ENCODE results near the gene PPIF.

The PPIF gene

DNA sequence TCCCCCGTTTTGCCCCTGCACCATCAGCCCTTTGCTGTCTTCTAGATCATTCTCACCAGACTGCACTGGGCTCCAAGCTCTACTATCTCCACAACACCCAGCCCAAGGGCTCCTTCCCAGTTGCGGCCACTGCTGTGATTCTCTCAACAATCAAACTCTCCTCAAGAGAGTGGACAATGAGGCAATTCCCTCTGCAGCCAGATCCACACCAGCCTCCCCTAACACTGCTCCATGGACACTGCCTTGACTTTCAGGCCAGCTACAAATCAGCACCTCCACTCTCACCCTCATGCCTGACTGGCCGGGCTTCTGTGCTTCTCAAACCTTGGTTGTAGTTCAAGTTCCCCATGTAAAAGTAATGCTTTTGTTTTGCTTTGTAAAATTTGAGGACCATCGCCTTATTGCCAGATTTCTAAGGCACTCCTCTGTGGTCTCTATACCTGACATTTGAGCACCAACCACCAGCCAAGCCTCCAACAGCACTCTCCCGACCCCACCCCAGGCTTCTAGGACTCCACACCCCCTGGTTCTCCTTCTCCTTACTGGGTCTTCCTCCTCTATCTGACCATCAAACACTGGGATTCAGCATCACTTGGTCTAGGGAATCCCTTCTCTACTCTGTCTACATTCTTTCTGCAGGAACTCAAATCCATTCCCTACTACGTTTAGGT is 45.4 kb downstream of the PPIF start:
- no peak for TF ChIP-seq TAF1 (IDR thresholded peaks at IDR 0.05; ENCODE audit: borderline replicate concordance, insufficient read depth, low read length)
- no peak for TF ChIP-seq FOXP2 (optimal IDR thresholded peaks at IDR 0.05; ENCODE audit: borderline replicate concordance, extremely low read depth, extremely low read length, insufficient read depth)
- no peak for TF ChIP-seq POLR2AphosphoS5 (IDR thresholded peaks at IDR 0.05; ENCODE audit: low read depth, low read length)
- TF ChIP-seq REST (IDR thresholded peaks at IDR 0.05; ENCODE audit: insufficient read depth in 1 of 2, low read depth in 2 of 2, low read length in 2 of 2): no peak
- TF ChIP-seq SIN3A (IDR thresholded peaks at IDR 0.05; ENCODE audit: borderline replicate concordance, insufficient read depth, low read length): no peak

DNA sequence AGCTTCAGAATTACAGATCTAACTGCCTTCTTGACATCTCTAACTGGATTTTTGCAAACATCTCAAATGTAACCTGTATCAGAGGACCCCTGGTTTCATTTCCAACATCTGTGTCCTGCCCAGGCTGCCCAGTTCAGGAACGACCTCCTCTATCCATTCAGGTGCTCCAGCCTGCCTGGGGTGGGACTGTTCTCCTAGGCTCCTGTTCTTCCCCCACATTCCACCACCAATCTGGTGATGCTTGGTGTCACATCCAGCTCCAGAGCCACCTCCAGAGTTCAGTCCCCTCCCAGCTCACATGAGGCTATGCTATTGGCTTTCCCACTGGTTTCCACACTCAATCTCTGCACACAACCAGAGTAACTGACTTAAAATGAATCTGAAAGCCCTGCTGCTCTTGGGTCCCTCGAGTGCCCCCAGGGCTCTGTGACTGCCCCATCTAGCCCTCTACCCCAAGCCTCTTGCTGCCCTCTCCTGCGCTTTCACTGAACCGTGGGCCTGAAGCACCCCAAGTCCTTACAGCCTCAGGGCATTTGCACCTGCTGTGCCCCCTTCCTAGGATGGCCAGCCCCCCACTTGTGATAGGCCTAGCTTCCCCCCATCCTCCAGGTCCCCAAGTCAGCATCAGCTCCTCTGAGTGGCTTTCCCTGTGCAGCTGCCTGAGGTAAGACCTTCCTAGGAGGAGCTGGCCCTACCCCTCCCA is 46.1 kb downstream of the PPIF start:
- TF ChIP-seq TAF1 (IDR thresholded peaks at IDR 0.05; ENCODE audit: borderline replicate concordance, insufficient read depth, low read length): no peak
- TF ChIP-seq REST (IDR thresholded peaks at IDR 0.05; ENCODE audit: insufficient read depth in 1 of 2, low read depth in 2 of 2, low read length in 2 of 2): no peak
- TF ChIP-seq FOXP2 (optimal IDR thresholded peaks at IDR 0.05; ENCODE audit: borderline replicate concordance, extremely low read depth, extremely low read length, insufficient read depth): no peak
- TF ChIP-seq POLR2AphosphoS5 (IDR thresholded peaks at IDR 0.05; ENCODE audit: low read depth, low read length): no peak
- no peak for TF ChIP-seq SIN3A (IDR thresholded peaks at IDR 0.05; ENCODE audit: borderline replicate concordance, insufficient read depth, low read length)

DNA sequence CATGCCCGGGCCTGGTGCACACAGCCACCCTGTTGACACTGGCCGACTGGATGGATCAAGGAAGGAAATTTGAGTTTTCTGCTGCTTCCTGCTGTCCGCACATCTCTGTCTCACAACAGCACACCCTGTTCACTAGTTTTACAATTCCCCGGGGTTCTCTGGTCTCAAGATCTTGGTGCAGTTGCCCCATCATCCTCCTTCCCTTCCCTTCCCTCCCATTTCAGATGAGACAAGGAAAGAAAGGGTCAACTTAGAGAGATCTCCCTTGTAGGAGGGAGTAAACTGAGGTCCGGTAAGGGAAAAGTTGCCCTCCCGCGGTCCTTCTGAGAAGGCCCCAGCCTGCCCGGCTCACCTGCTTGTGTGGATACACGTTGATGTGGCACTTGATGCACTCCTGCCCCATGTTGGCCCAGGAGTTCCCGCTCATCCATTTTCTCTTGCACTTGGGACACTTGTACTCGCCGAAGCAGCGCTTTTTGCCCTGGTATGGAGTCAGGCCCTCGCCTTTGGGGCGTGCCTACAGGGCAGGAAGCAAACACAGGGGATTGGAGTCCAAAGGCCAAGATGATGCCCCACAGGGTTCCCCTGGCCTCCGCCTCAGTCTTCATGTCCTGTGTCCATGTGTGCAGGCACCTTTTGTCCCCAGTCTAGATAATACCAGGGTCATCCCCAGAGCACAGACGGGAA is 46.8 kb downstream of the PPIF start:
- TF ChIP-seq SIN3A (IDR thresholded peaks at IDR 0.05; ENCODE audit: borderline replicate concordance, insufficient read depth, low read length) (no peak), TAF1 (IDR thresholded peaks at IDR 0.05; ENCODE audit: borderline replicate concordance, insufficient read depth, low read length) (no peak), POLR2AphosphoS5 (IDR thresholded peaks at IDR 0.05; ENCODE audit: low read depth, low read length) (no peak), REST (IDR thresholded peaks at IDR 0.05; ENCODE audit: insufficient read depth in 1 of 2, low read depth in 2 of 2, low read length in 2 of 2) (no peak)

GRCh38 chr10:79394664-79395063 is 47.4 kb downstream of the PPIF start:
- TF ChIP-seq SIN3A (IDR thresholded peaks at IDR 0.05; ENCODE audit: borderline replicate concordance, insufficient read depth, low read length) (no peak), REST (IDR thresholded peaks at IDR 0.05; ENCODE audit: insufficient read depth in 1 of 2, low read depth in 2 of 2, low read length in 2 of 2) (no peak), FOXP2 (optimal IDR thresholded peaks at IDR 0.05; ENCODE audit: borderline replicate concordance, extremely low read depth, extremely low read length, insufficient read depth) (no peak), POLR2AphosphoS5 (IDR thresholded peaks at IDR 0.05; ENCODE audit: low read depth, low read length) (no peak), TAF1 (IDR thresholded peaks at IDR 0.05; ENCODE audit: borderline replicate concordance, insufficient read depth, low read length) (no peak)
